ENCODE measurements around the gene COPZ2.
"Not testable (repeated sequence)": the region's sequence is repeated elsewhere in the genome, so short reads cannot be mapped to it uniquely, and the experiment has no call there.

Gene COPZ2

DNA sequence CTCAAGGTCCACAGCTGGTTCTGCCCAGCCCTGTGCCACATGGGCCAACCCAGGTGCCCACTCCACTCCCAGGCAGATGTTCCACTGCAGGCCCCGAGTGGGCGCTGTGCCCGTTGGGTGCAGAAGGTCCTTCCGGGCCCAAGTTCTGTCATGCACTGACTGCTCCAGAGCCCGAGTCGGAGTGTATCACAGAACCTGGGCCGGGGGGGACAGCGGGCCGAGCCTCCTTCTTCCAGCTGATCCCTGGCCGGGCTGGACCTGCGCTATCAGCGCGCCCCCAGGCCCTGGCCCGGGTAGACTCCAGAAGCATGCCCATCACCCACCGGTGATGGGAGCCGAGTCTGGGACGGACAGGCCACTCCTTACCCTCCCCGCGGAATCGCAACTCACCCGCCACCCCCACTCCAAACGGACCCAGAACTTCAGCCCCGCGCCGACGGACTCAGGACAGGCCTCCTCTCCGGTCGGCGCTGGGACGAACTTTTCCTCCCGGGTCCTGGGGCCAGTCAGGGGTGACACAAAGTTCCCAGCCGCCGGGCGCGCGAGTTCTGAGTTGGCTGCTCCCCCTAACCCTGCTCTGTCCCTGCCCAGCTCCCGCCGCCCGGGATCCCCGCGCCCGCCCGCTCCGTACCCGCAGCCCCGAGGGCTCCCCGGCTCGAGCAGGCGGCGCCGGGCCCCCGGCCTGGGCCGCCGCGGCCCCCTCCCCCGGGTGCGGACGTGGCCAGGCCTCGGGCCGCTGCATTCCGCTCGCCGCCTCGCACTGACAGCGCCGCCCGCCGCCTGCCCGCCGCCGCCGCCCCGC lies at the start of gene COPZ2:
COPZ2 (minus strand) TSS at position 762 of the 802 bp plus-strand sequence; CDS start at position 742, 20 bp downstream.
- DNase-seq, result peak; percentile 62

- no peak for DNase-seq
These were observed 47.3 kb upstream of the COPZ2 start for GRCh38 chr17:48084932-48085331.

DNA sequence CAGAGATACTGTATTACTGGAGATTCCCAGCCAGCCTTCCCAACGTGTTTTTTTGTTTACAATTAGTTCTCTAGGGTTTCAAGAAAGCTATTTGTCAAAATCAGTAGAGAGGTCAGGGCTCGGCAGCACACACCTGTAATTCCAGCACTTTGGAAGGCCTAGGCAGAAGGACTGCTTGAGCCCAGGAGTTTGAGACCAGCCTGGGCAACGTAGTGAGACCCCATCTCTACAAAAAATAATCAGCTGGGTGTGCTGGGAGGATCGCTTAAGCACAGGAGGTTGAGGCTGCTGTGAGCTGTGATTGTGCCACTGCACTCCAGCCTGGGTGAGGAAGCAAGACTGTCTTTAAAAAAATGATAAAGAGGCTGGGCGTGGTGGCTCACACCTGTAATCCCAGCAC lies 44.3 kb upstream of the COPZ2 start:
- DNase-seq, result no peak

DNA sequence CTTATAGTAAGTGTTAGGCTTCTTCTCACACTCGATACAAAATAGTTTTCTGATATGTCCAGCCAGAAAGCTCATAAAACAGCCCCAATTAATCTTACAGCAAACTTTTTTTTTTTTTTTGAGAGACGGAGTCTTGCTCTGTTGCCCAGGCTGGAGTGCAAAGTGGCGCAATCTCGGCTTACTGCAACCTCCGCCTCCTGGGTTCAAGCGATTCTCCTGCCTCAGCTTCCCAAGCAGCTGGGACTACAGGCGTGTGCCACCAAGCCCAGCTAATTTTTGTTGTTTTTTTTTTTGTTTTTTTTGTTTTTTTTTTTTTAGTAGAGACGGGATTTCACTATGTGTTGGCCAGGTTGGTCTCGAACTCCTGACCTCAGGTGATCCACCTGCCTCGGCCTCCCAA lies 39.6 kb upstream of the COPZ2 start:
- not testable (repeated sequence) for DNase-seq

GRCh38 chr17:48074322-48075081 lies 36.9 kb upstream of the COPZ2 start:
- DNase-seq, result peak; percentile 64

- DNase-seq, result not testable (repeated sequence)
These were observed 36.0 kb upstream of the COPZ2 start for GRCh38 chr17:48073566-48074094.

DNA sequence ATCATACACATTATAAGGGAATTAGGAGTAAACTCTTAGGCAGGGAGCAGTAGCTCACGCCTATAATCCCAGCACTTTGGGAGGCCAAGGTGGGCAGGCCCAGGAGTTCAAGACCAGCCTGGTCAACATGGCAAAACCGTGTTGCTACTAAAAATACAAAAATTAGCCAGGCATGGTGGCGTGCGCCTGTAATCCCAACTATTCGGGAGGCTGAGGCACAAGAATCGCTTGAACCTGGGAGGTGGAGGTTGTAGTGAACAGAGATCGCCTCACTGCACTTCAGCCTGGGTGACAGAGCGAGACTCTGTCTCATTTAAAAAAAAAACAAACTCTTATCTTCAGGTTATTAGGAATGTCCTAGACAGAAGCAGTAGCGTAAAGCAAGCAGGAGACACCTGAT lies 35.2 kb upstream of the COPZ2 start:
- not testable (repeated sequence) for DNase-seq

GRCh38 chr17:48071654-48072053 lies 34.1 kb upstream of the COPZ2 start:
- DNase-seq, result no peak

GRCh38 chr17:48070195-48070594 lies 32.6 kb upstream of the COPZ2 start:
- no peak for DNase-seq

DNA sequence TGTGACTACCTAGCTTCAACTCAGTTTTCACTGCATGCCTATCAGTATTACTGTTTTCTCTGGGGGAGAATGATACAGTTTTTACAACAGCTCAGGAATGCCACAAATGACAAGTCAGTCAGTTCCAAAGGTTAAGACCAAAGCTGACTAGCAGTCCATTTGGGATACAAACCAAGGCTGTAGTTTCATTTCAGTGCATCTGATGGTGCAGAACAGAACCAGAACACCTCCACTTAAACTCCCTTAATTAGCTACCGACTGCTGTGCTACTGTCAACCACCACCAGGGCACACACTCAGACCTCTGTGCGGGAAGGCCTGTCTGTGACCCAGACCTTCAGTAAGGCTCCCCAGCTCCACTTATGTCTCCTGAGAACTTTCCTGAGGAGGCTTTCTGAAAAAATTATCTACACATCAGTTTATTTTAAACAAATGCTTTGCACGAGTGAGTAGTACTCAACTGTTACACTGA lies 30.9 kb upstream of the COPZ2 start:
- DNase-seq, result no peak

DNA sequence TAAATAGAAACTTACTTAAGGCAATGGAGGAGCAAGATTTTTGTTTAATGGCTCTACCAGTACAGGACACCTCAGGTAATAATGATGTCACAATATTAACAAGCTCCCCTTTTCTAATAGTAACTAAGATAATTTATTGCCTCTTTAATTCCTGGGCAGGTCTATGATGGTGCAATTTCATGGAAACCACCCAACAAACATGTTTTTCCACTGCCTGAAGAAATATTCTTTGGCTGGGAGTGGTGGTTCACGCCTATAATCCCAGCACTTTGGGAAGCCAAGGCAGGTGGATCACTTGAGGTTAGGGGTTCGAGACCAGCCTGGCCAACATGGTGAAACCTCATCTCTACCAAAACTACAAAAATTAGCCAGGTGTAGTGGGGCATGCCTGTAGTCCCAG lies 30.2 kb upstream of the COPZ2 start:
- DNase-seq, result not testable (repeated sequence)

- DNase-seq, result no peak
These were observed 29.6 kb upstream of the COPZ2 start for GRCh38 chr17:48067245-48067644.

DNA sequence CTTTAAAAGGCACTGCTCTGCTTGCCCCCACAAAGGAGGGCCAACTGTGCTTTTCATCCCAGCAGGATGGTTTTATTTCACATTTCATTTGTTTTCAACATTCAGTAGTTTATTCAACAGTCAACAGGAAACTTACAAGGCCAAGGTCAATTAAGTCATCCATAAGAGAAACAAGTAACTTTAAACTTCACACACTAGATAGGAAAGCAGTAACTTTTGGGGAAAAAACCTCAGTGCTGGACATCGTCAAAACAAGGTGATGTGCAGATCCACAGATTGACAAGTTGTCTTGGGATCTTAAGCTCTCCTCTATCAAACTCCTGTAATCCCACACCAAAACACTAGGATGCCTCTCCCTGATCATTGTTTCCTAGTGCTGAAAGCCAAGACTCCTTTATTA lies 29.1 kb upstream of the COPZ2 start:
- no peak for DNase-seq

DNA sequence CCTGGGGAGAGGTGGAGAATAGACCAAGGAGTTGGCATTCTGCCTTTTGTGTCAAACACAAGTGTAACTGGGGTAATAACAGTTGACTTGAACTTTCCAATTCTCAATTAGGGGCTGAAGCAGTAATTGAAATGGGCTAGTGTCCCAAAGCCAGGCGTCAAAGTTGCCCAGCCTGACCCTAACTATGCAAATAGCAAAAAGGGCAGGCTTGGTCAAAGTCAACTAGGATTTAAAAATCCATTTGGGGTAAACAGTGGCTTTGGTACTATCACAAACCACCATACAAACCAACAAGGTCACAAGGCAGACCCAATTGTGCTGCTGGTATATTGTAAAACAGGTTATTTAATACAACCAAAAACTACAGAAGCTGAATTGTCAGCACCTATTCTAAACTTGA lies 28.6 kb upstream of the COPZ2 start:
- no peak for DNase-seq

GRCh38 chr17:48064638-48065037 lies 27.0 kb upstream of the COPZ2 start:
- no peak for DNase-seq

- DNase-seq, result no peak
These were observed 24.7 kb upstream of the COPZ2 start for GRCh38 chr17:48062273-48062672.

GRCh38 chr17:48060249-48060648 lies 22.7 kb upstream of the COPZ2 start:
- DNase-seq, result no peak

GRCh38 chr17:48059125-48059668 lies 21.6 kb upstream of the COPZ2 start:
- DNase-seq, result no peak

GRCh38 chr17:48058393-48059124 lies 21.0 kb upstream of the COPZ2 start:
- no peak for DNase-seq

DNA sequence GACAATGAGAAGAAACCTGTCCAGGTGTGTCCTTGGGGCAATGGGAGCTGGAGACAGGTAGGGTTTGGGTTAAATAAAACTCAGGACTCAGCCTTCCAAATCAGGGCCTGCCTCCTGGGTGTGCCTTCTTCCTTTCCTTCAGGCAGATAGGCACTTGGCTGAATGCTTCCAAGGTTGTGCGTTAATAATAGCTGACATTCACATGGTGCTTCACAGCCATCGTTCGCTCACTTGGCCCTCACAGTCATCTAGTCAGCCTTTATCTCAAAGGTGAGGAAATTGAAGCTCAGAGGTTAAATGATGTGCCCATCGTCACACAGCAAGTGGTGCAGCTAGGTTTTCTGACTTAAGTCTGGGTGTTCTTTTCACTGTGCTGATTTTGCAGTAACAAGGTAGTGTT lies 20.0 kb upstream of the COPZ2 start:
- no peak for DNase-seq

DNA sequence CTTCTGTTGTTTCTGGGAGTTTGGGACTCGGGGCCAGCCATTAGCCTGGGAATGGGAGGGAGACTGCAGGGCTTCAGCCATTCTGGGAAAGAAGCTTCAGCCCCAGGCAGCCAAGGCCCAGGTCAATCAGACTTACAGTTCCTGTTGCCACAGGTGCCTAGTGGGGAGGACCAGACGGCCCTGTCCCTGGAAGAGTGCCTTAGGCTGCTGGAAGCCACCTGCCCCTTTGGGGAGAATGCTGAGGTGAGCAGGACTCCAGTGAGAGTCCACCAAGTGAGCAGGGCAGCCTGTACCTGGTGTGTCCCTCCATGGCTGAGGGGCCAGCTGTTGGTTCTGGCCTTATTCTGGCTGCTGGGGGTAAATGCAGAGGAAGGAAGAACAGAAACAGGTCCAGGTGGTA lies 19.3 kb upstream of the COPZ2 start:
- no peak for DNase-seq

- no peak for DNase-seq
These were observed 18.7 kb upstream of the COPZ2 start for GRCh38 chr17:48056246-48056745.
